Stimulated activated CD8-positive, alpha-beta memory T cell treated with anti-CD3 and anti-CD28 coated beads, Interleukin-4, amount 100 ng/mL, for 24 hours (primary cell): ENCODE data around the gene WFIKKN1.

Source experiments
- DNase-seq: peaks from one replicate; pipeline ENCODE4 v3.0.0-alpha.2; 2020; ENCODE audit warnings: low read depth

WFIKKN1 gene

GRCh38 chr16:674214-674881 is 43.6 kb downstream of the WFIKKN1 start:
- no peak for DNase-seq

DNA sequence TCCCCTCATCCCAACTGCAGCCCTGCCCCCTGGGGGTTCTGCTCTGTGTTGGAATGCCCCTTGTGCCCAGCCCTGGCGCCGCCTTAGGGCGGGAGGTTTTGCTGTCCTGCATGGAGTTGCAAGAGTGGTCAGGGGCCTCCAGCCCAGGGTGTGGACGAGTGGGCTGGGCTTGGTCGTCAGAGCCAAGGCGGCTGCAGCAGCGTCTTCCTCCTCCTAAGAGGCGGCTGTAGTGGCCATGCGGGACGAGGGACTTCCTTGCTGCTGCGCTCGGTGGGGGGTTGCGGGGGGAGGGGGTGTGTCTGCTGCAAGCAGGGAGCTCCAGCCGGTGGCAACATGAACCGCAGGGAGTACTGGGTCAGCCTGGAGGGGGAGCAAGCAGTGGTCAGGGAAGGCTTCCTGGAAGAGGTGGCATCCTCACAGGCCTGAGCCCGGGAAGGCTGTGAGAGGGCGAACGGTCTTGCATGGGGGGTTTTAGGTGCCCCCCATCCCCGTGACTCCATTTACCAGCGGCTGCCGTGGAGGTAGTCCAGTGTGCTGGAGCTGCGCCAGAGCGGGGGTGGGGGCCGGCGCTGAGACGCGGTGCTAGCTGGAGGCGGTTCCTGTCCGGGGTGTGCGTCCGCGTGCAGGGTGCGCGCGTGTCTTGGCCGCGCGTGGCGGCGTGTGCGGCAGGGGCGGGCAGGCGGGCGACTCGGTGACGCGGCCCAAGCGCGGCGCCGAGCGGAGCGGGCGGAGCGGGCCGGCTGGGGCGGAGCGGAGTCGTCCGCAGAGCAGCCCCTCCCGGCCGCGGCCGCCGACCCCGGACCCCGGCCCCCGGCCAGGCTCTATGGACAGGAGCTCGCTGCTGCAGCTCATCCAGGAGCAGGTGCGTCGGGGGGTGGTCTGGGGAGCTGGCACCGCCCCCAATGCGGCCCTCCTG is 44.4 kb downstream of the WFIKKN1 start, which contains the start of gene RHBDL1:
Gene RHBDL1 (plus strand): TSS at position 704 of the 916 bp plus-strand sequence. CDS start 120 bp downstream, at position 824.
- DNase-seq = no peak

- DNase-seq = no peak
Observed at GRCh38 chr16:675884-676564, 45.2 kb downstream of the WFIKKN1 start.

DNA sequence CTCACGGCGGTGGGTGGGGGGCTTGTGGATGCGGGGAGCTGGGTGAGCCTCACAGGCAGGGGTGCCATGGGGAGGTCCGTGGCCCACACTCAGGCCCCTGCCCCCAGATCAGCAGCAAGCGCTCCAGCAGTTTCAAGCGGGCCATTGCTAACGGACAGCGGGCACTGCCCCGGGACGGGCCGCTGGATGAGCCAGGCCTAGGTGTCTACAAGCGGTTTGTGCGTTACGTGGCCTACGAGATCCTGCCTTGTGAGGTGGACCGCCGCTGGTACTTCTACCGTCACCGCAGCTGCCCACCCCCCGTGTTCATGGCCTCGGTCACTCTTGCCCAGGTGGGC is 45.7 kb downstream of the WFIKKN1 start:
- DNase-seq = no peak

GRCh38 chr16:676913-677312 is 46.1 kb downstream of the WFIKKN1 start:
- DNase-seq = no peak

DNA sequence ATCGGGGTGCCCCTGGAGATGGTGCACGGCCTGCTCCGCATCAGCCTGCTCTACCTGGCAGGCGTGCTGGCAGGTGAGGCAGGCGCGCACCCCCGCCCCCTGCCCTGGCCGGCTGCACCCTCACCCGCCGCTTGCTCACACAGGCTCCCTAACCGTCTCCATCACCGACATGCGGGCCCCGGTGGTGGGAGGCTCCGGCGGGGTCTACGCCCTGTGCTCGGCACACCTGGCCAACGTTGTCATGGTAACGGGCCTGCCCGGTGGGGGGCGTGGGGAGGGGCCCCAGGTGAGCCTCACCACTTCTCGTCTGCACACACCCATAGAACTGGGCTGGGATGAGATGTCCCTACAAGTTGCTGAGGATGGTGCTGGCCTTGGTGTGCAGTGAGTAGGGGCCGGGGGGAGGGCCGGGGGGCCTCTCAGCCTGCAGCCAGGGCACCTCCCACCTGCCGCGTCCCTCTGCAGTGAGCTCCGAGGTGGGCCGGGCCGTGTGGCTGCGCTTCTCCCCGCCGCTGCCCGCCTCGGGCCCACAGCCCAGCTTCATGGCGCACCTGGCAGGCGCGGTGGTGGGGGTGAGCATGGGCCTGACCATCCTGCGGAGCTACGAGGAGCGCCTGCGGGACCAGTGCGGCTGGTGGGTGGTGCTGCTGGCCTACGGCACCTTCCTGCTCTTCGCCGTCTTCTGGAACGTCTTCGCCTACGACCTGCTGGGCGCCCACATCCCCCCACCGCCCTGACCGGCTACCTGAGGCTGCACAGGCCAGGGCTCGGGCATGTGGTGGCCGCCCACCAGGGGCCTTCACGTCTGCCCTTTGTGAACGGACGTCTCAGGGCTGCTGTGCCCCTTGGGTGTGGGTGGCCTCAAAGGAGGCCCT is 46.8 kb downstream of the WFIKKN1 start:
- DNase-seq = no peak

DNA sequence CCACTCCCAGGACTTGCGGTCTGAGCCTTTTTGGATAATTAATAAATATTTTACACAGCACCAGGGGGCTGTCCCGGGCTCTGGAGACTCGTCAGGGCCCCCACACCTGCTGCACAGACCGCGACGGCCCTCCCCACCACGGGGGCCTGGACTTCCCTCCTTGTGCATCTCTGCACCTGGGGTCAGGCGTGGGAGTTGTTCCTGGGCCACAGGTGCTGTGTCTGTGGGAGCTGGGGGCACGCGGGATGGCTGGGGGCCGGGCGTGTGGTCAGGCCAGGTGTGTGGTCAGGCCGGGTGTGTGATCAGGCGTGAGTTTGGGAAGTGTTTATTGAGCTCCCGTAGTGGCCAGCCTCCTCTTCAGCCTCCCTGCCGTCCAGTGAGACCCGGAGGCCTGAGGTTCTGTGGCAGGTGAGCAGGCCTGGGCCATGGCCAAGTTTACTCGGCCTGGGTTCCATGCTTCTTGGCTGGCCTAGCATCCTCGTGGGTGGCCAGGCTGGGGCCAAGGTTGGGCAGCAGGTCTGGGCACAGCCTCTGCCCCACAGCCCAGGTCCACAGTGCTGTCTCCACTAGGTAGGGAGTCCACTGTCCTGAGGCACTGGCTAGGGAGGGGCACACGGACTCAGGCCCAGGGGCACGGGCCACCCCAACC is 47.5 kb downstream of the WFIKKN1 start:
- no peak for DNase-seq

GRCh38 chr16:678858-679813 is 48.4 kb downstream of the WFIKKN1 start:
- DNase-seq = peak; percentile 44

DNA sequence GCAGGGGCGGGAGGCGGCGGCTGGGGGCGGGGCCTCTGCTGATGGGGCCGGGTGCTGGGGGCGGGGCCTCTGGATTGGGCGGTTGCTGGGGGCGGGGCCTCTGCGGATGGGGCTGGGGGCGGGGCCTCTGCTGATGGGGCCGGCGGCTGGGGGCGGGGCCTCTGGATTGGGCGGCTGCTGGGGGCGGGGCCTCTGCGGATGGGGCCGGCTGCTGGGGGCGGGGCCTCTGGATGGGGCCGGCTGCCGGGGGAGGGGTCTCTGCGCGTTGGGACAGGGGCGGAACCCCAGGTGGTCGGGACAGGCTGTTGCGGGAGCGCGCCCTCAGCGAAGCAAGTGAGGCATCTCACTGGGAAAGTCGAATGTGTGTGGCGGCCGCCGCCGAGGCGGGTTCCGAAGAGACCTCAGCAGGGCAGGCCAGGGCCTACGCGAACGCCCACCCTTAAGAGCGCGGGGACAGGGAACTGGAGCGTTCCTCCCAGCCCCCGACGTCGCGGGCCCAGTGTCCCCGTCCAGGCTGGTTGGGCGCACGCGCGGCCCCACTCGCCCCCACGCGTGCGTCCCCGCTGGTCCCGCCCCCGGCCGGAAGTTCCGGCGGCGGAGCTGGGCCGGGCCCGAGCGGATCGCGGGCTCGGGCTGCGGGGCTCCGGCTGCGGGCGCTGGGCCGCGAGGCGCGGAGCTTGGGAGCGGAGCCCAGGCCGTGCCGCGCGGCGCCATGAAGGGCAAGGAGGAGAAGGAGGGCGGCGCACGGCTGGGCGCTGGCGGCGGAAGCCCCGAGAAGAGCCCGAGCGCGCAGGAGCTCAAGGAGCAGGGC is 49.2 kb downstream of the WFIKKN1 start, which contains the start of gene STUB1:
Gene STUB1 (plus strand): TSS at position 597 of the 811 bp plus-strand sequence. CDS start 116 bp downstream, at position 713.
- DNase-seq = peak; percentile 81

DNA sequence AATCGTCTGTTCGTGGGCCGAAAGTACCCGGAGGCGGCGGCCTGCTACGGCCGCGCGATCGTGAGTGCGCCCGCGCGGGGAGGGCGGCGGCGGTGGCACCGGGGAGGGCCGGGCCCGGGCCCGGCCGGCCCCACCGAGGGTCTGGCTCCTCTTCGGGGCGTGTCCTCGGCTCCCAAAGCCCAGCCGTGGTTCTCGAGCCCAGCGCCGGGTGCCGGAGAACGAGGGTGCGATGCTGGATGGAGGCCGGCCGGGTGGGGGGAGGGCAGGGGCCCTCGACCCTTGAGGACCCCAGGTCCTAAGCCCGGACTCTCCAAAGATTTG is 49.8 kb downstream of the WFIKKN1 start:
- DNase-seq = no peak

DNA sequence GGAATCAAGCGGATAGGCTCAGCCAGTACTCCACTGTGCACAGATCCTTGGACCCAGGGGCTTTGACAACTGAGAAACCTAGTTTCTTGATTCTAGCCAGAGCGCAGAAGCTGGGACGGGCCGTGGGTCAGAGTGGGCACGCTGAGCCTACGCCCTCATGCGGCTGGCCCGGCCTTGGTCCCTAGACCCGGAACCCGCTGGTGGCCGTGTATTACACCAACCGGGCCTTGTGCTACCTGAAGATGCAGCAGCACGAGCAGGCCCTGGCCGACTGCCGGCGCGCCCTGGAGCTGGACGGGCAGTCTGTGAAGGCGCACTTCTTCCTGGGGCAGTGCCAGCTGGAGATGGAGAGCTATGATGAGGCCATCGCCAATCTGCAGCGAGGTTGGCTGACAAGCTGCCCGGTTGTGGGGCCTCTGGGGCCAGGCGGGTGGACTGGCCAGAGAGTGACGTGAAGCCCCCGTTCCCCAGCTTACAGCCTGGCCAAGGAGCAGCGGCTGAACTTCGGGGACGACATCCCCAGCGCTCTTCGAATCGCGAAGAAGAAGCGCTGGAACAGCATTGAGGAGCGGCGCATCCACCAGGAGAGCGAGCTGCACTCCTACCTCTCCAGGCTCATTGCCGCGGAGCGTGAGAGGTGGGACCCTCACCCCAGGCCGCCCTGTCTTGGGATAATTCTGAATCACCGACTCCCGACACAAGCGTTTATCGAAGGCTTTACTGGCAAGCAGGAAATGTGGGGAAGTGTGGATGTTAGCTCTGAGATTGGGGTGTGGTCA is 50.4 kb downstream of the WFIKKN1 start:
- no peak for DNase-seq

- DNase-seq = no peak
Observed at GRCh38 chr16:681746-682427, 51.1 kb downstream of the WFIKKN1 start.

DNA sequence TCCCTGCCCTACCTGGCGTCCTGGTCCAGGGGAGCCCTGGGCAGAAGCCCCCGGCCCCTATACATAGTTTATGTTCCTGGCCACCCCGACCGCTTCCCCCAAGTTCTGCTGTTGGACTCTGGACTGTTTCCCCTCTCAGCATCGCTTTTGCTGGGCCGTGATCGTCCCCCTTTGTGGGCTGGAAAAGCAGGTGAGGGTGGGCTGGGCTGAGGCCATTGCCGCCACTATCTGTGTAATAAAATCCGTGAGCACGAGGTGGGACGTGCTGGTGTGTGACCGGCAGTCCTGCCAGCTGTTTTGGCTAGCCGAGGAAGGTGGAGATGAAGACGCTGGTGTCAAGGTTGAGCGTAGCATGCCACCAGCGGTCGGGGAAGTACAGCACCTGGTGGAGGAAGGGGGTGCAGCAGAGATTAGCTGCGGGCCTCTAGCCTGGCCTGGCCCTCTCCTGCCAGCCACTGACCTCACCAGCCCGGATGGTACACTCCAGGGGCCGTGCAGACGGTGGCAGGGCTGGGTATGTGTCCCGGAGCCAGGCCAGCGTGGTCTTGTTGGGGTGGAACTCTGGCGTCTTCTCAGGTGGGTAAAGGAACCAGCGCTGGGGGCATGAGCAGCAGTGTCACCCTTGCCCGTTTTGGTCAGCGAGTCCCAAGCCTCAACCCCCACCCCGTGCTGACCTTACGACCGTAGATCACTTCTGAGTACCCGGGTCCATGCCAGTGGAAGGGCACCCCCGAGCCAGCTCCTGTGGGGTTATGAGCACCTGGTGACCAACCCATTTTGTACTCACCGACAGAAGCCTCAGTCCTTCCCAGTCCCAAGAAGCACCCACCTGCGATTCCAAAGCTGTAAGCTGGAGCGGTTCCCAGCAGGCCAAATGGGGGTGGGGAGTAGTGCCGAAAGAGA is 52.0 kb downstream of the WFIKKN1 start:
- DNase-seq = no peak

- no peak for DNase-seq
Observed at GRCh38 chr16:683396-684070, 52.7 kb downstream of the WFIKKN1 start.
